Measurements from ENCODE around the gene JAKMIP2. TPM values are rescaled to one million over a fixed set of nuclear protein-coding genes. Genes with fewer than 3 reads are reported as not detected.

JAKMIP2 gene
- not detected in 5 replicates for total RNA-seq (2022; extraction: Qiagen RNA extraction; ENCODE audit: low read depth)

GRCh38 chr5:147782110-147783028 lies at the start of gene JAKMIP2:
Gene JAKMIP2, minus strand, starts transcription at chr5:147782728. Its CDS starts 110,922 bp downstream, at chr5:147671806.

GRCh38 chr5:147831465-147831864 lies 48.9 kb upstream of the JAKMIP2 start, which contains the start of gene SPINK1:
Gene SPINK1, minus strand, starts transcription at chr5:147831671. Its CDS starts 94 bp downstream, at chr5:147831577.

Other genes starting within 250 kb of the JAKMIP2 start
- gene SPINK1, start 48.9 kb upstream of the JAKMIP2 start, total RNA-seq (2022; extraction: Qiagen RNA extraction; ENCODE audit: low read depth), result 0.37 to 1.4 TPM (median 0.92 TPM) in 5 replicates
- not detected in 5 replicates for gene SCGB3A2, start 96.0 kb upstream of the JAKMIP2 start, total RNA-seq (2022; extraction: Qiagen RNA extraction; ENCODE audit: low read depth)
- not detected in 5 replicates for gene C5orf46, start 123.8 kb upstream of the JAKMIP2 start, total RNA-seq (2022; extraction: Qiagen RNA extraction; ENCODE audit: low read depth)

Measured in A549 treated with DMSO at 1 μM for 4 hours (cell line).